GM21423 (cell line): ENCODE results near the gene PDE6C.

Experiments
- ATAC-seq: cut with Tn5 transposase; IDR thresholded peaks from one replicate; pipeline ENCODE4 v1.9.1; 2021; ENCODE audit warnings: mild to moderate bottlenecking, moderate library complexity; ENCODE audit not compliant: unreplicated experiment

Gene PDE6C

DNA sequence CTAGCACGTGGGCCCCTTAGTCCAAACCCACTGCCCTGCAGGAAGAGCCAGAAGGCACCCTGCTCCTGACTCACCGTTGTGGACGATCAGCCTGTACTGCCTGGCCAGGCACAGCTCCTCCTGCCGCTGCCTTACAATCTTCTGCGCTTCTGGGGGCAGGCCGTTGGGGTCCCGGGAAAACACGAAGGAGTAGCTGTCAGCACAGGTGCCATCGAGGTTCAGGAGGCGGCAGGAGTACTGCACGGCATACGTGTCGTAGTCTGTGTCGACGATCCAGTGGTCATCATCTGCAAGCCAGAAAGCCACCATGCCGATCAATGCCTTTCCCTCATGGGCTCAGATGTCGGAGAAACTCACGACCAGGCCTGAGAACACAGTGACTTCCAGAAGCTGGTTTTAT lies 18.6 kb upstream of the PDE6C start:
- no peak for ATAC-seq

GRCh38 chr10:93594518-93594917 lies 17.8 kb upstream of the PDE6C start:
- no peak for ATAC-seq

DNA sequence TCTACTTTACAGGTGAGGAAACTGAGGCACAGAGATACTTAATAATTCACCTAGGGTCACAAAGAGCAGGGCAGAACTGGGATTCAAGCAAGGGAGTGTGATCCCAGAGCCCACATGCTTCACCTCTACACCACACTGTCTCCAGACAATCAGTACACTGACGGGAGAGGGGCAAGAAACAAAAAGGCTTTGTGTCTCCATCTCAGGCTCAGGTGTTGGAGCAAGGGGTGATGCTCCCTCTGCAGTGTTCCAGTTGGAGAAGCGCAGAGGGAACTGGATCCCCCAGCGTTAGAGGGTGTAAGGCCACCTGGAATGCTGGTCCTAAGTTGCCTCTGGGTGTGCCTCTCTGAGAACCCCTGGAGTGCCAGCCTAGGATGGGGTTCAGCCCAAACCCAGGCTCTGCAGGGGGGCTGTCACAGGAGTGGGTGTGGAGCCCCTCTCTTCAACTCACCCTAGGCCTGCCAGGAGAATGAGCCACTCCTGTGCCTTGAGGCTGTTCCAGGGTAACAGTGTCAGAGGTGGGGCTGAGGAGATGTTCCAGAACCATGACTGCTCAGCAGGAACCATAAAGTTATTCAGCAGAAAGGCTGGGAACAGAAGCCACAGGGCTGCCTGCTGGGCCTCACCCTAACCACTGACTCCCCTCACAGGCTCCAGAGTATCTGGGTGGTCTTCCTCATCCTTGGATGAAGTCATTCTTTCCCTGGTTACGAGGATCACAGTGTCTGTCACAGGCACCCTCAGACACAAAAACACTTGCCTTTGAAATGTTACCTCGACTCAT lies 16.8 kb upstream of the PDE6C start:
- ATAC-seq: no peak

DNA sequence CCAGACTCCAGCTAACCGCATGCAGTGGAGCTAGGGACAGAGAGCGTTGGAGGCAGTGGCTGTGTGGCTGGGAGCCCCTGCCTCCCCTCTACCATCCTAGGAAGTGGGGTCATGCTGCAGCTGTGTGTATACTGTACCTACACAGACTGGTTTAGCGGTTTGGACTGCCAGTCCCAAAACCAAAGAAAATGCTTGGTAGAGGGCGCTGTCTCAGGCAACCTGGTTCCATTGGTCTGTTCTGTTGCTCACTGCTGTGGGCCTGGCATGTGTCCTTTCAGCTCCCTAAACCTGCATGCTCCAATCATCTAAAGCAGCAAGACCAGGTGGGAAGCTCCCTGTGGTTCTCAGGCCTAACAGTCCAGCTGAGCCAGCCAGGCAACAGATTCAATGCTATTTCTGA lies 15.8 kb upstream of the PDE6C start:
- no peak for ATAC-seq

- no peak for ATAC-seq
Observed at GRCh38 chr10:93597075-93597599, 15.2 kb upstream of the PDE6C start.

- ATAC-seq: no peak
Observed at GRCh38 chr10:93598157-93598556, 14.2 kb upstream of the PDE6C start.

GRCh38 chr10:93599335-93599734 lies 13.0 kb upstream of the PDE6C start:
- no peak for ATAC-seq

GRCh38 chr10:93599778-93600177 lies 12.6 kb upstream of the PDE6C start:
- ATAC-seq: no peak

- ATAC-seq: no peak
Observed at GRCh38 chr10:93600446-93601145, 11.7 kb upstream of the PDE6C start.

DNA sequence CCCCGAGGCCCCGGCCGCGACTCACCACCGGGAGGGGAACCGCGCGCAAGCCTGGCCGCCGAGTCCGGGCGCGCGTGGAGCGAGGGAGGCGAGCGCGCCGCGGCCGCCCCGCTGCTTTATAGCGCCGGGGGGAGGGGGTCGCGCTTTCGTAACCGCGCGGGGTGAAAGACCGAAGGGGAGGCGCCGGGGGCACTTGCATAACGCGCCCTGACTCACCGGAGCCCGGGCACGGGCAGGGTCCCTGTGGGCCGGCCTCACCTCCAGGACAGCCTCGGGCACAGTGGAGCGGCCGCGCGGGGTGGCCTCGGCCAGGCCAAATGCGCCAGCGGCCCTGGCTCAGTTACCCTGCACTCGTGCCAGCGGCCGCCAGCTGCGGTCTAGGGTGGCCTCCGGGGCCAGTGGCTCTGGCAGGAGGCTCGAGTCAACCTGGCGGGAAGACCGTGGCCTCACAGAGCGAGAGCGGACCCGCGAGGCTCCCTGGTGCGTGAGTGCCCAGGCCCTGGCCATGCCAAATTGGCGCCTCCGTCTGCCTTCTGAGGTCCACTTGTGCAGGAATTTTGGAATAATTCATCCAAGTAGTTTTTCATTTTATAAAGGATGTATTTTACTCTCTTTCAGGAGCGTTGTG lies 11.1 kb upstream of the PDE6C start, which contains the start of gene RBP4:
Gene RBP4 (minus strand): TSS at position 90 of the 628 bp plus-strand sequence. CDS start 207 bp downstream, outside the sequence.
- no peak for ATAC-seq

GRCh38 chr10:93601774-93602162 lies 10.6 kb upstream of the PDE6C start:
- no peak for ATAC-seq

GRCh38 chr10:93603023-93603422 lies 9.3 kb upstream of the PDE6C start:
- no peak for ATAC-seq

DNA sequence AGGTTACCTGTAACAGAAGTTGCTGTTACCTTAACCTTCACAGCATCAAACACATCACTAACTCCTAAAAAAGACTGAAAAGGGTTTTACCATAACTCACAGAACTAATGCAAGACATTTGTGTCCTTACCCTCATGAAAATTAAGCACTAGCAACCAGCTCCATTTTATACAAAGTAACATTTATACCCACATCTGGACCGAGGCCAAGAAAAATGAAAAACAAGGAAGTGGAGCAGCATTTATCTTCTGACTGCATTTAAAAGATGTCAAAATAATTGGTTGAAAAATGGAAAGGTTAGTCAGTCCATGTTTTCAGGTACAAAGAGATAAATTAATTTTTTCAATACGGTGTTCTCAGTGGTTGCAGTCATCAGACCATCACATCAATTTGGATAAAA lies 8.2 kb upstream of the PDE6C start:
- ATAC-seq: no peak

- no peak for ATAC-seq
Observed at GRCh38 chr10:93608421-93608820, 3.9 kb upstream of the PDE6C start.

DNA sequence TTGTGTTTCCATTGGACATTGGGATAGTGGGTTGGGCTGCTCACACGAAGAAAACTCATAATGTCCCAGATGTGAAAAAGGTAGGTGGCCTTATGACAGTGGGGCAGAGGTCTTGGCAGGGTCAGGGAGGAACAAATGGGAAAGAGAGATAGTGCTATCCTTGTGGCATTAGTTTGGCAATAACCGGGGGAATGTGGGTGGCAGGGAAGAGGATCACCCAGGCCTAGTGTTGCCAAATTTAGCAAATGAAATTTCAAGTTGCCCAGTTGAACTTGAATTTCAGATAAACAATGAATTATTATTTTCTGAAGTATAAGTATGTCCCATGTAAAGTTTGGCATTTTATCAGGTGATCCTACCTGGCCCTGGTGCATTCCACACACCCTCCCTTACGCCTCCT lies 789 bp downstream of the PDE6C start:
- ATAC-seq: no peak

DNA sequence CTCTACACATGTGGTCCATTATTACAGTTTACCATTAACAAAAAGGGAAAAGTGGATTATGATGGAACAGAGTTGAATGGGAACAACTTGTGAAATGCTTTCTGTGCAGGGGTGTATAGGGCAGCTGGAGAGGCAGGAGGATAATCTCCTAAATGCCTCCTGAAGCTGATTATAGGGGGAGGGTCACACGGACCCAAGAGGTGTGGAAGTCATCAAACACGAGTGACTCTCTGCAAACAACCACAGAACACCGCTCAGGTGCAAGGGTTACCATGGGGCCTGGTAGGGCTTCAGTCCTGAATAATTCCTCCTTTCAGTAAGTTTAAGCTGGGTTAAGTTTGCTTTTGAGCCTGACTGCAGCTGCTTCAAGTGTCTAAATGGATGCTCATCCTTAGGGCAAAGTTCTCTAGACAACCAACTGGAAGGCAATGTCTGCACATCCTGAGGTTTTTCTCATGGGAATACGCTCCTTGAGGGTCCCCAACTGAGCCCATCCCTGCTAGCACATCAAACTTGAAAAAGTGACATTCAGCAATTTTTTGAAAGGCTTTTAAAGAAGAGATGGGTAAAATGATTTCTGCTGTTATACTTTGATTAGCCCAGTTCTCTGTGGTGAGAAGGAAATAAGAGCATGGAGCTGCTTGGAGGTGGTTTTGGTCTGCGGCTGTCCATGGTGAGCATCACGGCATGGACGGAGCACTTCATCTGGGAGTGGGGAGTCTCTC lies 1.9 kb downstream of the PDE6C start:
- no peak for ATAC-seq

- no peak for ATAC-seq
Observed at GRCh38 chr10:93615576-93616235, 3.4 kb downstream of the PDE6C start.

DNA sequence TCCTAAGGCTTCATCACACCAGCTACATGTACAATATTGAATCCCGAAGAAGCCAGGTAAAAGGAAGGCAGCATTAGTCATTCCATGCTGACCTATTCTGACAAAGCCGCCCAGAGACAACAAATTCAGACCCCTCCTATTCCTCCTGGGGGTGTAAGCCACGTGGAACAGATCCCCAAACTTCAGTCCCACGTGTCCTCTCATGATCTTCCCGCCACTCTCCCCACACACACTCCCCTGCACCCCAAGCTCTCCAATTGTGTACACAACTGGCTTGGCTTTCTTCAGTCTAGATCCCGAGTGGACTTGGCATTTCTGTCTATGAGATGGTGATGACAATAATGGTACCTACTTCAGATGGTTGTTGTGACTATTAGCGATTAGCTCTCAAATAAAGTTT lies 8.6 kb downstream of the PDE6C start:
- ATAC-seq: no peak

DNA sequence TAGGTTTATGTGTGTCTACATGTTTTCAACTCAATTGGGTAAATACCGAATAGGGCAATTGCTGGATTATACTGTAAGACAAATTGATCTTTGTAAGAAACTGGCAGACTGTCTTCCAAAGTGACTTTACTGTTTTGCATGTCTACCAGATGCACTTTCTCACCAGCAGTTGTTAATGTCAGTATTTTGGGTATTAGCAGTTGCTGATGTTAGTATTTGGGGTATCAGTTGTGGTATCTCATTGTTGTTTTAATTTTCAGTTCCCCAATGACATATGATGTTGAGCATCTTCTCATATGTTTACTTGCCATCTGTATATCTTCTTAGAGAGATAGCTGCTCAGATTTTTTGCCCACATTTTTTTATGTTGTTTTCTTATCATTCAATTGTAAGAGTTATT lies 10.6 kb downstream of the PDE6C start:
- ATAC-seq: no peak

DNA sequence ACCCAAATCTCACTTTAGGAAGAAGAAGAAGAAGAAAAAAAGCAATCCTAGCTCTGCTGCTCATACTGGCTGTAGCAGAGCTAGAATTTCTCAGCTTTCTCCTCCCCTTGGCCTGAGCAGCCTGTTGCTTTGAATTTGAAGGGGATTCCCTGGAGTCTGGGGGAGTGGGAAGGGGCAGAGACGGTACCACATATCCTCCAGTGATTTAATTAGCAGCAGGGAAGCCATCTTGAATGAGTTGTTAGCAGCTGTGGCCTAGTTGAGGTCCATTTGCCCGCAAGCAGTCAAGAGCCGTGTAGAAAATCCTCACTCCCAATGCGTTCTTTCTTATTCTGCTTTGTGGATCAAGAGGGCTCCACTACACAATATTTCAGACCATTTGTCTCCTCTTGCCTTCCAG lies 16.5 kb downstream of the PDE6C start:
- ATAC-seq: no peak
